Activated T-cell treated with anti-CD3 and anti-CD28 coated beads, Interleukin-2, amount 50 U/mL, for 1 hour (primary cell): ENCODE data around the gene DCDC2.
"Not testable (repeated sequence)": the region's sequence is repeated elsewhere in the genome, so short reads cannot be mapped to it uniquely, and the experiment has no call there.

ENCODE experiments used
- DNase-seq: peaks from one replicate; pipeline ENCODE4 v3.0.0-alpha.2; 2020

The DCDC2 gene

DNA sequence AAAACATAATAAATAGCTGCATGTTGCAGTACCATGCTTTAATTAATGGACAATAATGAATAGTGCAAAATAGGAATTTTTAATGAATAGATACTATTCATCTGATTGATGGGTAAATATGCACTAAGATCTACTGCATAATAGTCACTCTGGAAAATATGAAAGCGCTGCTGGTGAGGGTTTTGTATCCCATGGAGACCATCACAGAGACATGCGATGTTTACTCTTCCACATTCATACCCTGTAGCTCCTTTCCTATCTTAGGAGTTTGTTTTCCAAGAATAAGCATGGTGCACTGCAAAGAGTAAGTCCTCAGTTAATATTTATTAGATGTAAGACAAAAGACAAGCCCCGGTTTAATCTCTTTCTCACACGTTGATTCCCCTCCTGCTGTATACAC, 150.4 kb downstream of the DCDC2 start:
- DNase-seq: no peak

- no peak for DNase-seq
Observed at GRCh38 chr6:24205020-24205492, 152.8 kb downstream of the DCDC2 start.

DNA sequence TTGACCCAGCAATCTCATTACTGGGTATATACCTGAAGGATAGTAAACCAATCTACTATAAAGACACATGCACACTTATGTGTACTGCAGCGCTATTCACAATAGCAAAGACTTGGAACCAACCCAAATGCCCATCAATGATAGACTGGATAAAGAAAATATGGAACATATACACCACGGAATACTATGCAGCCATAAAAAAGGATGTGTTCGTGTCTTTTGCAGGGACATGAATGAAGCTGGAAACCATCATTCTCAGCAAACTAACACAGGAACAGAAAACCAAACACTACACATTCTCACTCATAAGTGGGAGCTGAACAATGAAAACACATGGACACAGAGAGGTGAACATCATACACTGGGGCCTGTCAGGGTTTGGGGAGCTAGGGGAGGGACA, 153.7 kb downstream of the DCDC2 start:
- DNase-seq: not testable (repeated sequence)

DNA sequence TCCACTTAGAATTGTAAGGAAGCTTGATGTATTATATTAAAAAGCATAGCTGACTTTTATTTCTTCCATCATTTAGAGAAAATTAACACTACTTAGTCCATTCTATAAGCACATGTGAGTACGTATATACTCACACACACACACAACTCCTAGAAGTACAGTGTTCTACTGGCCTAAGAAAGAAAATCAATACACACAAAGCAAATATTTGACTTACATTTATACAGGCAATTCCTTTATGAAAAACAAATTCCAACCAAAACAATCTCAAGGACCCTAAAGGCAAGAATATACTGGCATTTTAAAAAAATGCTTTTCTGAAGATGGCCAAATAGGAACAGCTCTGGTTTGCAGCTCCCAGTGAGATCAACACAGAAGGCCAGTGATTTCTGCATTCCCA, 160.0 kb downstream of the DCDC2 start:
- no peak for DNase-seq

DNA sequence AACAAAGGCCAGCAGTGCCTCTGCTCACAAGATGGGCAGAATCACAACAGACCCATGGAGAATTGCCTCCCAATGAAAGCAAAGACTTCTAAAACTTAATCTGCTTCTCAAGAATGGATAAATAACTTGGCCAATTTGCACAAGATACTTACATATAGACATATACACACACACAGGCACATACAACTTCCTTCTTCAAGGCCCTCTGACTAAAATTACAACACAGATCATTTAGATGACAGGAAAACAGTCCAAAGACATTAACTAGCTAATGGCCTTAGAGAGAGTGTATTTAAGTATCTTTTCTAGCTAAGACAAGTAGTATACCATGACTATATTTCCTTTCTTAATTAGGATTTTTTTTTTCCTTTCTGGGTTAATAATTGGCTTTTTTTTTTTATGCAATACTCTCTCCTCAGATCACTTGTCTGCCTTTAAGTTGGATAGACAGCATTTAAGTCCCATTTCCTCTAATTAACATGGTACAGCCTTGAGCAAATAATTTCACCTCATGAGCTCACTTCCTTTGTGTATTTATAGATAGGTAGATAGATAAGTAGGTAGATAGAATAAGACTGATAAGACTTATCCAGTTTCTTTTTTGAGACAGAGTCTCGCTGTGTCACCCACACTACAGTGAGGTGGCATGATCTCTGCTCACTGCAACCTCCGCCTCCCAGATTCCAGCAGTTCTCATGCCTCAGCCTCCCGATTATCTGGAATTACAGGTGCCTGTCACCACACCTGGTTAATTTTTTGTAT, 161.8 kb downstream of the DCDC2 start:
- DNase-seq: no peak

DNA sequence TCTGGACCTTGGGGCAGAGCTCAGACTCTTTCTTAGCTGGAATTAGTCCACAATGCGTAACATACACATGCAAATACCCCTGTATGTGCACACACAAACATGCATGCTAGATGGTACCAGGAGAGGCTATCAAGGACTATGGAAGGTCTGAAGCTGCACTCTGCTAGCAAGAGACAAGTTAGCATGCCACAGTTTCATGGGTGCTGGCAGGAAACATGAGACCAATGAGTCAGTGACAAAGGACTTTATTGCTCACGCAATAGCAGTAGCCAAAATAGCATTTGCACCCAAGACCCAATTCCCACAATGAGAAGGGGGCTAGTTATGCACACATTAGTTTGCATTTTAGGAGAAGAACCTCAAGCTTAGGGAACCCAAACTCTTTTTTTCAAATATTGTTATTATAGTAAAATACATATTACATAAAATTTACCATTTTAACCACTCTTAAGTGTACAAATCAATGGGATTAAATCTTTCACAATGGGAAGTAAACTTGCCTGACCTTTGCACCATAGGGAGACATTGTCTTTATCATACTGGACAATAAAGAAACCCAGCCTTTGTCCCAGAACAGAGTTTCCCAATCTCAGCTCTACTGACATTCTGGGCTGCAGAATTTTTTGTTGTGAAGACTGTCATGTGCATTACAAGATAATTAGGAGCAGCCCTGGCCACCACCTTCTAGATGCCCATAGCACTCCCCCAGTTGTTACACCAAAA, 162.7 kb downstream of the DCDC2 start:
- DNase-seq: no peak

DNA sequence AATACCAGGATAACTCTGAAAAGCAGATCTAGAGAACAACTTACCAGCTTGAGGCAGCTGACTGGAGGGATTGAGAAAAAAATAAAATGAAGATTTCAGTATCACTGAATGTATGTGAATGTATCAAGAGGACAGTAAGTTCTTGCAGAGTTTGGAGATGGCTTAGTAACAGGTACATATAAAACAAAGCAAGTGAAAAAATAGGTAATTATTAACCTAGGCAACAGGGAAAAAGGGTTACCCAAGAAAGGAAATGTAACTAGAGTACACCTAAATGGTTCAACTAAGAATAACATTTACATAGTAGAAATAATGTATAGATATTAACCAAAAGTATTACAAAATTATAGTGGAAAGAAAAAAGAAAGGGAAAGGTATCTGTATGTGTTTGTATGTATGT, 164.5 kb downstream of the DCDC2 start:
- DNase-seq: no peak

DNA sequence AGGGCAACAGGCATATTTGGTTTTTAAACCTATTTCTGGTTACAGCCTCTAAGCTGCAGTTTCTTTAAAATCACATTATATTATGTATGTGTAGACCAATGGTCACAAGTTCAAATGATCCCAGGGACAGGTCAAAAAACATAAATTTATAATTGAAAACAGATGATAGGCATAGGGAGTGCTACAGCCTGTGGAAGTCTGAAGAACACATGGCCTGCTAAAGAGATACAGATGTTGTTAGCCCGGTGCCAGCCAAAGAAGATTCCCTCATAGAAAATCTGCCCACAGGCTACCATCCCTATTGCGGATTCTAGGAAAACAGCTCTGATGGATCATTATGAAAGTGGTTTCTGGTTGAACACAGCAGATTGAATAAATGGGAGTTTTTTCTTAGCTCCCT, 166.5 kb downstream of the DCDC2 start:
- DNase-seq: no peak

DNA sequence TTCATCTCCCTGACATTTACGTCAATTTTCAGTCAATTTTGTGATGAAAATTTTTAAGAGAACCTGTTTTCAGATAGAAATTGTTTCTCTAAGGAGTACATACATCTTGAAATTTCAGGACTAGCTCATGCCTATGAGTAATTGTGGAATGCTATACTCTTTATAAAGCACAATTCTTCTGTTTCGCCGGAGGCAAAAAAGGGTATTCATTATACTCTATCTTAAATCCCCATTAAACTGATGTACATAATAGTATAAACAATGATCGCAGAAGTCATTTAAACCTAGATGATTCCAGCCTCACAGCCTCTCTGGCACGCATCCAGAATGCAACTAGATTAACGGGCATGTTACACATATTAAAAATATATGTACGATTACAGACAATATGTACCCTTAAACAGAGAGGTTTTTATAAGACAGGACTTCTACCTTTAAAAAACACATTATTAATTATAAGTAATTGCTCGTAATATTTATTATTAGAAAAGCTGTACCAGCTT, 169.2 kb downstream of the DCDC2 start:
- no peak for DNase-seq

DNA sequence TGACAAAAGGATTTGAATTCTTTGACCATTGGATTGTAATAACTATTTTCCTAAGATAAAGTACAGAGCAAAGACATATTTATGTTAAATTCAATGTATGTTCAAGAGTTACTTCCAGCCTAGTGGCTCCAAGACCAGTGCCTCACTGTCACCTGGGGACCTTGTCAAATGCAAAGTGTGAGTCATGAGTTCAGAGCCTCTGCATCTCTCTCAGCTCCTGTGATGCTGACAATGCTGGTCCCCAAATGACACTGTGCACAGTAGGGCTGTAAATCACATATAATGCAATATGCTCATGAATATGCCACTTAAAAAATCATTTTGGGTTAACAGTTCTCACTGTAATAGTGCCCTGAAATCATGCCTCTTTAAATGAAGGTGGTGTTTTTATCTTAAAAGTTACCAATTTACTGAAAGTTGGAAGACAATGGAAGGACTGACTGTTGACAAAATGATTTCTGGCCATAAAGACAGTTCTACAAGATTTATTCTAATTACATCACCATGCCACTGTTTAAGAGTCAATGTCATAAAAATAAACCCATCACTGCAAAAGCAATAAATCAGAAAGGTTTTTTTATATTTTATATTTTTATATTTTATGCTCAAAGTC, 169.8 kb downstream of the DCDC2 start:
- DNase-seq: no peak

GRCh38 chr6:24186349-24186748, 171.5 kb downstream of the DCDC2 start:
- no peak for DNase-seq

DNA sequence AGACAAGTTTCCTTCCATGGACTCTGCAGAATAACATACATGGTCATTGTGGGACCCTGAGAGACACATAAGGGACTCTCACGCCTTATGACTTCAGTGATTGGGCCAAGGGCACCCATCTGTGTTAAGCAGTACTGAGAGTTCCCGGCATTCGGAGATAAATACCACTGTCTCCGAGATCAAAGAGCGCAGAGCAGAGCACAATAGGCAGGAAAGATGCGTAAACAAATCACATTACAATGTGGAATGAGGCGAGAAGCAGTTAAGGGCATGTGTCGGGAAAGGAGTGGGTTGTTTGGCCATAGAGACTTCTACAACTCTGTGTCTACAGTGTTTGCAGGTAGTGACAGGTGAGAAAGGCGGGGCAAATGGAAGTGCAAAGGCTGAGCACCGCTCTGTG, 174.3 kb downstream of the DCDC2 start:
- no peak for DNase-seq

DNA sequence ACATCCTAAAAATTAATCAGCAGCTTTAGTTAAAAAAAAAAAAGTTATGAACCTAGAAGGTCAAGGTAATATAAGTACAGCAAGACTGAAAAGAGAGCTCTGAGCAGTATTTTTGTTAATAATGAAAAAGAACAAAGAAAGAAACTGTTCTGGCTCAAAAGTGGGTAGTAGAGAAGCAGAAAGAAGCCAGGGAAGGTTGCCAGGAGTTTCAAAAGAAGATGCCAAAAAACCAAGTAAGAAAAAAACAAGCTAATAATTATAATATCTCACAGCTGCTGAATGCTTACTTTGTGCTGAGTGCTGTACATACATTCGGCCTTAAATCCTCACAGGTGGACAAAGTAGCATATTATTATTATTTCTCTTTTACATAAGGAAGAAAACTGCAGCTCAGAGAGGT, 200.0 kb downstream of the DCDC2 start:
- no peak for DNase-seq

DNA sequence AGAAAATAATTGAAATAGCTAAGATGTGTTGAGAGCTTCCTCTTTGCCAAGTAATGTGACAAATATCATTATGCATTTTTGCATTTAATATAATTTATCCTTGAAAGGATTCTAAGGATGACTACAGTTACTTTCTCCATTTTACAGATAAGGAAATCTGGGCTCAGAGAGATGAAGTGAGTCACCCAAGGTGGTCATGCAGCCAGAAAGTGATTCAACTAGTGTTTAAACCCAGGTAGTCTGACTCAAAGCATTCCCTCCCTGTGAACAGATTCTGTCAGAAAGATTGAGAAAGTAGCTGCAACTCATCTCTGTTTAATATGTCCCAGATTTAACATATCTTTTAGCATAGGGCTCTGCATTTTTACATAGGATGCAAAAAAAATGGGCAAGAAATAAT, 203.7 kb downstream of the DCDC2 start:
- DNase-seq: no peak

DNA sequence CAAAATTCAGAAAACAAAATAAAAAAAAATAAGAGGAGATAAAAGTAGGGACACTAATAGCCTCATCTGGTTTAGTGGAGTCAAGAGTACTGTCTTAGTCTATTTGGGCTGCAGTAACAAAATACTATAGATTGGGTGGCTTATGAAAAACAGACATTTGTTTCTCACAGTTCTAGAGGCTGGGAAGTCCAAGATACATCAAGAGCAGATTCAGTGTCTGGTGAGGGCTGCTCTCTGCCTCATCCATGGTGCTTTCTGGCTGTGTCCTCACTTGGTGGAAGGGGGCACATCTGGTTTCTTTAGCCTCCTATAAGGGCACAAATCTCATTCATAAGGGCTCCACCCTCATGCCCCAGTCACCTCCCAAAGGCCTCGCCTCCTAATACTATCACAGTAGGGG, 205.8 kb downstream of the DCDC2 start:
- DNase-seq: no peak

- no peak for DNase-seq
Observed at GRCh38 chr6:24149836-24150235, 208.0 kb downstream of the DCDC2 start.

GRCh38 chr6:24149296-24149695, 208.6 kb downstream of the DCDC2 start:
- DNase-seq: no peak

- no peak for DNase-seq
Observed at GRCh38 chr6:24148684-24149083, 209.2 kb downstream of the DCDC2 start.

GRCh38 chr6:24148154-24148570, 209.7 kb downstream of the DCDC2 start:
- DNase-seq: no peak

DNA sequence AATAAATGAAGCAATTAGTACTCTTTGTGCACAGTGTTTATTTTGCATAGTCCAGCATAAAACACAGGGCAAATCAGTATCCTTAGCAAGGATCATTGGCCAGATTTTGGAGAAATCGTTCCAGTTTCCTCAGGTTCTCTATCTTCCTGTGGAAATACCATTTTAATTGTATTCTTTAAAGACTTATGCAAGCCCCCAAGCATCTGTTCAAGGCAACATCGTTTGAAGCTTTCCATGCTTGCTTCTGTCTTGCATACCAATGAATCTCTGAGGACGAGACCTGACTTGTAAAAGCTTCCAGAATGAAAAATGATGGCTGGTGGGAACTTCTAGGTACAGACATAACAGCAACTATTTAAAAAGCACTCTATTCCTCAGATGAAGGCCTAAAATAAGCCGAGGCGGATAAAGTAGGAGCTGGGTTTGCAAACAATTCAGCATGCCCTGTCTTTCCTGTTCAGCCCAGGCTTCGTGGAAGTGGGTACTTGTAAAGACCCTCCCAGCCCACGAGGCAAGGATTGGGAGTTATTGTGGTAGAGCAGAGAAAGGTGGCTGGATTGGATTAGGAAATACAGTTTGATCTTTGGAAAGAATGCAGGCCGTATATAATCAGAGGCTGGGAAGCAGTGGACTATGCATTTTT, 210.2 kb downstream of the DCDC2 start:
- no peak for DNase-seq

GRCh38 chr6:24146871-24147270, 211.0 kb downstream of the DCDC2 start:
- no peak for DNase-seq

- no peak for DNase-seq
Observed at GRCh38 chr6:24145690-24146131, 212.1 kb downstream of the DCDC2 start.

DNA sequence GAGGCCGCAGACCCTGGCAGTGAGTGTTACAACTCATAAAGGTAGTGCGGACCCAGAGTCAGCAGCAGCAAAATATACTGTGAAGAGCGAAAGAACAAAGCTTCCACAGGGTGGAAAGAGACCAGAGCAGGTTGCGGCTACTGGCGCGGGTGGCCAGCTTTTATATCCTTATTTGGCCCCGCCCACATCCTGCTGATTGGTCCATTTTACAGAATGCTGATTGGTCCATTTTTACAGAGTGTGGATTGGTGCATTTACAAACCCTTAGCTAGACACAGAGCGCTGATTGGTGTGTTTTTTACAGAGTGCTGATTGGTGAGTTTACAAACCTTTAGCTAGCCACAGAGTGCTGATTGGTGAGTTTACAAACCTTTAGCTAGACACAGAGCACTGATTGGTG, 215.1 kb downstream of the DCDC2 start:
- not testable (repeated sequence) for DNase-seq
